Stimulated activated CD4-positive, alpha-beta T cell treated with anti-CD3 and anti-CD28 coated beads, Interleukin-4, amount 100 ng/mL, for 4 hours (primary cell): ENCODE measurements around the gene PTPRT.

Experiments
- DNase-seq, 2 experiments: peaks; one replicate each; pipeline ENCODE4 v3.0.0-alpha.2; 2020

The PTPRT gene

GRCh38 chr20:43096126-43096930, 93.4 kb downstream of the PTPRT start:
- DNase-seq, result no peak

GRCh38 chr20:43095034-43095433, 94.7 kb downstream of the PTPRT start:
- DNase-seq, result no peak

GRCh38 chr20:43092386-43093088, 97.2 kb downstream of the PTPRT start:
- DNase-seq, result no peak

- no peak for DNase-seq
These were observed 121.2 kb downstream of the PTPRT start for GRCh38 chr20:43068482-43068881.

- DNase-seq, result no peak
These were observed 123.6 kb downstream of the PTPRT start for GRCh38 chr20:43066125-43066524.

- DNase-seq, result no peak
These were observed 124.4 kb downstream of the PTPRT start for GRCh38 chr20:43065299-43065698.

- DNase-seq, result no peak
These were observed 131.6 kb downstream of the PTPRT start for GRCh38 chr20:43058077-43058476.

GRCh38 chr20:43057317-43057716, 132.4 kb downstream of the PTPRT start:
- DNase-seq, result no peak

- DNase-seq, result no peak
These were observed 134.4 kb downstream of the PTPRT start for GRCh38 chr20:43055181-43055884.

GRCh38 chr20:43052532-43052931, 137.2 kb downstream of the PTPRT start:
- DNase-seq, result no peak

- no peak for DNase-seq
These were observed 142.7 kb downstream of the PTPRT start for GRCh38 chr20:43046966-43047365.

GRCh38 chr20:43043887-43044286, 145.8 kb downstream of the PTPRT start:
- DNase-seq, result no peak

GRCh38 chr20:43040427-43040826, 149.3 kb downstream of the PTPRT start:
- DNase-seq, result no peak

GRCh38 chr20:43037605-43038309, 151.9 kb downstream of the PTPRT start:
- DNase-seq, result no peak

GRCh38 chr20:43034981-43035724, 154.6 kb downstream of the PTPRT start:
- no peak for DNase-seq

- DNase-seq, result no peak
These were observed 157.2 kb downstream of the PTPRT start for GRCh38 chr20:43032459-43032858.

- no peak for DNase-seq
These were observed 160.5 kb downstream of the PTPRT start for GRCh38 chr20:43029176-43029575.

GRCh38 chr20:43028470-43028869, 161.2 kb downstream of the PTPRT start:
- DNase-seq, result no peak

- no peak for DNase-seq
These were observed 165.9 kb downstream of the PTPRT start for GRCh38 chr20:43023836-43024235.

- no peak for DNase-seq
These were observed 167.1 kb downstream of the PTPRT start for GRCh38 chr20:43022568-43022967.

- no peak for DNase-seq
These were observed 167.6 kb downstream of the PTPRT start for GRCh38 chr20:43022081-43022480.
